Adrenal gland (tissue), 12 donors: ENCODE data around the gene PSMB1. TPM values are rescaled to one million over a fixed set of nuclear protein-coding genes. Genes with fewer than 3 reads are reported as not detected.

Source experiments
- DNase-seq, 7 donors: peaks; one replicate each; pipeline ENCODE4 v3.0.0-alpha.2; 2019 to 2020
- H3K27ac ChIP-seq, 5 donors: fragments of 200-600 bp; sonication (generic) in 4 of 5; 1 replicate in 3 of 5; 2 replicates in 2 of 5; pipeline versions ENCODE4 v1.5.1 to v1.8.0; 2016 to 2020; ENCODE audit warnings: mild to moderate bottlenecking in 1 of 5
- H3K27me3 ChIP-seq: fragments of 200-600 bp; 2 replicates; pipeline ENCODE4 v1.8.0; 2021
- H3K36me3 ChIP-seq, 2 donors: fragments of 200-600 bp; replicated peaks in 1 of 2; 1 replicate in 1 of 2; 2 replicates in 1 of 2; pipeline versions ENCODE4 v1.5.1 to v1.8.0; 2018 to 2022
- H3K4me1 ChIP-seq, 2 donors: fragments of 200-600 bp; replicated peaks in 1 of 2; 1 replicate in 1 of 2; 2 replicates in 1 of 2; pipeline versions ENCODE4 v1.5.1 to v1.8.0; 2018 to 2021
- H3K4me3 ChIP-seq, 4 donors: fragments of 200-600 bp; sonication (generic) in 3 of 4; one replicate each; pipeline ENCODE4 v1.5.1; 2016 to 2018
- H3K9me3 ChIP-seq, 3 donors: fragments of 200-600 bp; sonication (generic) in 1 of 3; replicated peaks in 1 of 3; 1 replicate in 2 of 3; 2 replicates in 1 of 3; pipeline versions ENCODE4 v1.5.1 to v1.8.0; 2016 to 2021
- CTCF ChIP-seq, 6 experiments: fragments of 450-650 bp in 4 of 6; fragments of 200-600 bp in 2 of 6; sonication (generic) in 1 of 6; IDR thresholded peaks; 1 replicate in 5 of 6; 2 replicates in 1 of 6; pipeline versions ENCODE4 v1.5.1 to v1.8.0; 2016 to 2021; ENCODE audit warnings: antibody characterized with exemption in 6 of 6, mild to moderate bottlenecking in 2 of 6, moderate library complexity in 1 of 6
- POLR2A ChIP-seq, 2 donors: fragments of 450-650 bp; IDR thresholded peaks; one replicate each; pipeline ENCODE4 v1.6.1; 2017; ENCODE audit warnings: antibody characterized with exemption in 2 of 2, mild to moderate bottlenecking in 2 of 2, moderate library complexity in 1 of 2
- WGBS, 4 donors: extraction: QIAGEN DNeasy Blood & Tissue Kit in 2 of 4; methylation state at CpG; one replicate each; pipeline versions ENCODE4 v1.1.5 to v1.1.7; 2013 to 2017; 5-methylcytosine and 5-hydroxymethylcytosine counted together
- intact Hi-C, 2 donors: fragments of 100-400 bp; cut with DNase I; formaldehyde crosslinking; loops; one replicate each; pipeline versions ENCODE4 v1.14.1 to v1.15.0; 2022 to 2023
- polyA plus RNA-seq, 3 donors: library from polyadenylated mRNA; stranded (reverse); fragments of 200-250 nt in 2 of 3; fragments of 350-450 nt in 1 of 3; fragmentation: Illumina TruSeq in 1 of 3; extraction: RNeasy Lipid Tissue Mini Kit (QIAGEN cat#74804) in 1 of 3; gene quantifications; one replicate each; pipeline ENCODE4 v1.2.3, GENCODE V29; 2013 to 2014
- total RNA-seq, 9 donors: library from RNA; depleted of rRNA in 4 of 9; stranded (reverse); fragments of >200 nt in 4 of 9; fragments of 120-200 nt in 1 of 9; fragmentation: NEBNext Ultra II Directional in 1 of 9; extraction: Animal tissue kit (Norgen Biotek cat#: 25700) in 1 of 9; gene quantifications; one replicate each; pipeline versions ENCODE4 v1.1.0 to v1.2.4, GENCODE V29; 2013 to 2023
- donor health status: healthy with polysubstance abuse.
- donor health status: Bipolar disorder and iron deficiency.
- donor health status: DM: yes; HTN: yes; CAD: no.
- donor health status: DM: no; HTN: no; CAD: no.
- donor health status: DM: no; HTN: no; CAD: no.
- donor health status: DM: yes; HTN: yes; CAD: no.

PSMB1 gene
- total and polyA plus RNA-seq, 12 donors = 129 to 442 (median 191) TPM

- intact Hi-C loops = loop anchor here in 1 of 2 donors (10.0 kb wide), 1 partner anchor 731 kb away; no protein-coding TSS in a partner anchor
- Histone ChIP-seq H3K27ac (no peak overlapping the region), H3K4me3 (no peak overlapping the region)
These were observed 27.3 kb downstream of the PSMB1 start for GRCh38 chr6:170525795-170526194.

GRCh38 chr6:170524172-170524502, 29.0 kb downstream of the PSMB1 start:
- Histone ChIP-seq H3K27me3 (no peaks in the 10 kb centered on the region), H3K4me1 (no peaks in the 10 kb centered on the region), H3K27ac (no peak overlapping the region), H3K4me3 (no peak overlapping the region), H3K9me3 (no peaks in the 10 kb centered on the region), H3K36me3 (no peaks in the 10 kb centered on the region)
- intact Hi-C loops = loop anchor here in 1 of 2 donors (5.0 to 10.0 kb wide), 2 partner anchors 697 to 729 kb away; no protein-coding TSS in a partner anchor
- WGBS, 4 donors = 78 to 86% (median 81%) methylated on average over 4 to 5 of the region's 5 CpGs
- no peak for DNase-seq
- TF ChIP-seq CTCF (IDR thresholded peaks at IDR 0.05) = no peak

More at GRCh38 chr6:170525795-170526194, 27.3 kb downstream of the PSMB1 start:
- H3K27me3 ChIP-seq = no peaks in the 10 kb centered on the region
- WGBS, 4 donors = 43 to 59% (median 53%) methylated on average over 7 of the region's 7 CpGs
- no peaks in the 10 kb centered on the region for H3K4me1 ChIP-seq
- H3K36me3 ChIP-seq = no peaks in the 10 kb centered on the region
- TF ChIP-seq POLR2A (IDR thresholded peaks at IDR 0.05) (no peak), CTCF (IDR thresholded peaks at IDR 0.05) (no peak)
- H3K9me3 ChIP-seq = no peaks in the 10 kb centered on the region
- DNase-seq = no peak

- no peaks in the 10 kb centered on the region for H3K36me3 ChIP-seq
- no peak for DNase-seq
- H3K27me3 ChIP-seq = no peaks in the 10 kb centered on the region
- H3K4me3 ChIP-seq = no peak overlapping the region
- 60 to 67% (median 65%) methylated on average over 8 to 9 of the region's 9 CpGs for WGBS, 4 donors
- intact Hi-C loops = loop anchor here in 1 of 2 donors (5.0 to 10.0 kb wide), 2 partner anchors 696 to 729 kb away; no protein-coding TSS in a partner anchor
- no peaks in the 10 kb centered on the region for H3K4me1 ChIP-seq
- peak overlapping the region in 1 of 5 donors; percentile 15 for H3K27ac ChIP-seq
- TF ChIP-seq POLR2A (IDR thresholded peaks at IDR 0.05) = no peak
- TF ChIP-seq CTCF (IDR thresholded peaks at IDR 0.05) = no peak
- H3K9me3 ChIP-seq = no peaks in the 10 kb centered on the region
These were observed 29.6 kb downstream of the PSMB1 start for GRCh38 chr6:170523256-170524171.

- intact Hi-C loops = loop anchor here in 1 of 2 donors (5.0 to 10.0 kb wide), 2 partner anchors 695 to 728 kb away; no protein-coding TSS in a partner anchor
- H3K4me3 ChIP-seq = no peak overlapping the region
- TF ChIP-seq POLR2A (IDR thresholded peaks at IDR 0.05) (no peak), CTCF (IDR thresholded peaks at IDR 0.05) (no peak)
These were observed 30.4 kb downstream of the PSMB1 start for GRCh38 chr6:170522565-170523183.

More at GRCh38 chr6:170522565-170523183, 30.4 kb downstream of the PSMB1 start:
- H3K36me3 ChIP-seq = no peaks in the 10 kb centered on the region
- H3K4me1 ChIP-seq = no peaks in the 10 kb centered on the region
- 84 to 87% (median 86%) methylated on average over 8 to 10 of the region's 10 CpGs for WGBS, 4 donors
- H3K27ac ChIP-seq = no peak overlapping the region
- no peaks in the 10 kb centered on the region for H3K27me3 ChIP-seq
- DNase-seq = no peak
- no peaks in the 10 kb centered on the region for H3K9me3 ChIP-seq
